DOHH2 (cell line): ENCODE data around the gene ANKS1B.

Experiments used
- H3F3A ChIP-seq: fragments of 200-600 bp; sonication (generic), shearing (Covaris generic); 2 replicates; pipeline ENCODE4 v1.6.0; 2016; ENCODE audit warnings: antibody characterized with exemption, mild to moderate bottlenecking; ENCODE audit not compliant: control insufficient read depth, insufficient read depth
- H3K27ac ChIP-seq: fragments of 200-600 bp; sonication (generic); 2 replicates; pipeline ENCODE4 v1.5.1; 2014; ENCODE audit warnings: low read depth, mild to moderate bottlenecking, low read length, moderate library complexity
- H3K27me3 ChIP-seq: fragments of 200-600 bp; sonication (generic); 2 replicates; pipeline ENCODE4 v1.6.1; 2014; ENCODE audit warnings: mild to moderate bottlenecking, low read length, mixed read lengths; ENCODE audit not compliant: control insufficient read depth
- H3K36me3 ChIP-seq: fragments of 200-600 bp; sonication (generic); 2 replicates; pipeline ENCODE4 v1.6.1; 2014; ENCODE audit warnings: mild to moderate bottlenecking, low read length, moderate library complexity, mixed read lengths; ENCODE audit not compliant: control insufficient read depth
- H3K4me1 ChIP-seq: fragments of 200-600 bp; sonication (generic); 2 replicates; pipeline ENCODE4 v1.6.1; 2014; ENCODE audit warnings: mild to moderate bottlenecking, low read length, mixed read lengths; ENCODE audit not compliant: control insufficient read depth
- H3K4me2 ChIP-seq: fragments of 200-600 bp; sonication (generic); 2 replicates; pipeline ENCODE4 v1.6.0; 2014; ENCODE audit warnings: mild to moderate bottlenecking, low read length, moderate library complexity
- H3K4me3 ChIP-seq: fragments of 200-600 bp; sonication (generic); 2 replicates; pipeline ENCODE4 v1.5.1; 2014; ENCODE audit warnings: mild to moderate bottlenecking, low read length, mixed read lengths
- H3K79me2 ChIP-seq: fragments of 200-600 bp; sonication (generic); 2 replicates; pipeline ENCODE4 v1.6.1; 2014; ENCODE audit warnings: mild to moderate bottlenecking, low read length, mixed read lengths; ENCODE audit not compliant: control insufficient read depth
- H3K9me2 ChIP-seq: fragments of 200-600 bp; sonication (generic); replicated peaks from 2 replicates; pipeline ENCODE4 v1.6.1; 2014; ENCODE audit warnings: mild to moderate bottlenecking, low read length, mixed read lengths; ENCODE audit not compliant: control insufficient read depth
- H3K9me3 ChIP-seq: fragments of 200-600 bp; sonication (generic); 2 replicates; pipeline ENCODE4 v1.6.1; 2014; ENCODE audit warnings: antibody characterized with exemption, low read length, mixed read lengths; ENCODE audit not compliant: control insufficient read depth, insufficient read depth
- H4K20me1 ChIP-seq: fragments of 200-600 bp; sonication (generic); 2 replicates; pipeline ENCODE4 v1.6.0; 2014; ENCODE audit warnings: low read depth, mild to moderate bottlenecking, antibody characterized with exemption, low read length, moderate library complexity; ENCODE audit not compliant: control insufficient read depth, insufficient read depth
- EZH2phosphoT487 ChIP-seq: fragments of 200-600 bp; sonication (generic); IDR thresholded peaks from 2 replicates; pipeline ENCODE4 v1.6.1; 2017; ENCODE audit warnings: borderline replicate concordance, mild to moderate bottlenecking, antibody characterized with exemption, low read length, moderate library complexity, mixed read lengths
- TF ChIP-seq, protein P1 (sequence below): fragments of 200-600 bp; sonication (generic); IDR thresholded peaks from one replicate; pipeline ENCODE4 v1.5.1; 2014; ENCODE audit warnings: antibody characterized with exemption, mild to moderate bottlenecking, low read depth, low read length; ENCODE audit not compliant: poor library complexity, severe bottlenecking

The ANKS1B gene

DNA sequence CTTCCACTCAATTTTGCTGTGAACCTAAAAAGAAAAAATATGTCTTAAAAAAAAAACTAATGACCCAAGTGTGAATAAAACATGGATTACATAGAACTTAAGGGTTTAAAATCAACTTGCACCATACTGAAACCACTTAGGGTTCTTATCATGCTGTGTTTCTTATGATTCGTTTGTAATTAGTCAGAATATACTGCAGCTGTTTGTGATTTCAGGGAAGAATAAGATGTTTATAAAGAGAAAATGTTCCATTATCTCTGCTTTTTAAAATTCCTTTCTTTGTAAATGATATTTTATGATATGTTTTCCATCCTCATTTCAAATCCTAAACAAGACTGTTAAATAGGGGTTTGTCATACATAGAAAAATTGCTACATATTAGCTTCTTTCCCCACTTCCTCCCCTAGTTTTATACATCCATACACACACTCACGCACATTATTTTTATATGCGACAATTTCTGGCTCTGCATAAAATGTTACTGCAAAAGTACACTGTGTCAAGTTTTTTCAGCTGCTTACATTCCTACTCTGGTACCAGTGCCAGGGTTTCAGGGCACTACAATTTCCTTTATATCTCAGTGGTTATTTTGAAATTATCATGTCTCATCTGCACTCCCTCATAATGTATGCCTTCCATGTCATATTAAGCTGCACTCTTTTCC lies 612.3 kb downstream of the ANKS1B start:
- Histone ChIP-seq H4K20me1 (no peaks in the 10 kb centered on the region), H3K4me1 (peaks cover 2% of the 10 kb centered on the region), H3K4me3 (no peak overlapping the region), H3K27me3 (no peaks in the 10 kb centered on the region), H3K4me2 (no peak overlapping the region), H3K9me3 (no peaks in the 10 kb centered on the region; the same call in 1 of the 2 replicates), H3K27ac (no peak overlapping the region), H3F3A (no peaks in the 10 kb centered on the region), H3K9me2 (no peaks in the 10 kb centered on the region), H3K36me3 (no peaks in the 10 kb centered on the region), H3K79me2 (no peaks in the 10 kb centered on the region)
- TF ChIP-seq EZH2phosphoT487 = no peak
- TF ChIP-seq, protein P1, sequence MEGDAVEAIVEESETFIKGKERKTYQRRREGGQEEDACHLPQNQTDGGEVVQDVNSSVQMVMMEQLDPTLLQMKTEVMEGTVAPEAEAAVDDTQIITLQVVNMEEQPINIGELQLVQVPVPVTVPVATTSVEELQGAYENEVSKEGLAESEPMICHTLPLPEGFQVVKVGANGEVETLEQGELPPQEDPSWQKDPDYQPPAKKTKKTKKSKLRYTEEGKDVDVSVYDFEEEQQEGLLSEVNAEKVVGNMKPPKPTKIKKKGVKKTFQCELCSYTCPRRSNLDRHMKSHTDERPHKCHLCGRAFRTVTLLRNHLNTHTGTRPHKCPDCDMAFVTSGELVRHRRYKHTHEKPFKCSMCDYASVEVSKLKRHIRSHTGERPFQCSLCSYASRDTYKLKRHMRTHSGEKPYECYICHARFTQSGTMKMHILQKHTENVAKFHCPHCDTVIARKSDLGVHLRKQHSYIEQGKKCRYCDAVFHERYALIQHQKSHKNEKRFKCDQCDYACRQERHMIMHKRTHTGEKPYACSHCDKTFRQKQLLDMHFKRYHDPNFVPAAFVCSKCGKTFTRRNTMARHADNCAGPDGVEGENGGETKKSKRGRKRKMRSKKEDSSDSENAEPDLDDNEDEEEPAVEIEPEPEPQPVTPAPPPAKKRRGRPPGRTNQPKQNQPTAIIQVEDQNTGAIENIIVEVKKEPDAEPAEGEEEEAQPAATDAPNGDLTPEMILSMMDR = no peak

DNA sequence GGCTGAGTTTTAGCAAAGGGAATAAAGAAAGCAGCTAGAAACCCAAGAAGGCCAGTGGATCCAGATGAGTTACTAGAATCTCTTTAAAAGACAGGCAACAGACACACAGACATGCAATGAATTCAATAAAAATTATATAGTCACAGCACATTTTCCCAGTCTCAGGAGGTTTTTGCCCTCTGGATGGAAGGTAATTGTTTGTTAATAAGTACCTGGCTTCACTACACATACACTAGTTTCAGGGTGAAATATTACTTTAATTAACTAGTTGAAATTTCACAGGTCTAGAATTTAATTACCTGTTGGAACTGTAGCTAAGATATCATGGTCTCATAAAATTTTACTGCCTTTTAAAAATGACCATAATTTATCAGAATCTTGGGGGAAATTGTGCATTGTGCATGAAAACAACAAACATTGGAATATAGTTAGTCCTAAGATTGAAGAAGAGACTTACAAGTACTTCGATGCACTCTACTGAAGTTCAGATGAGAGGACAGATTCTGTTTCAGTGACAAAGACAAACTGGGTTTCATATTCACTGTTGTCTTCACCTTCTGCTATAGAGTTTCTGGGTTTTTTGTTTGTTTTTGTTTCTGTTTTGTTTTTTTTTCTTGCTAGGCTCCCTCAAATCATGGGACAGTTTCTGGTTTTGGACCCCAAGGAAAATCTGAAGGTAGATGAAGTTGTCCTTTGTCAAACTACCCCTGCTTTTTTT lies 614.2 kb downstream of the ANKS1B start:
- Histone ChIP-seq H3K4me2 (no peak overlapping the region), H3K36me3 (no peaks in the 10 kb centered on the region), H3K27me3 (no peaks in the 10 kb centered on the region), H3K4me1 (peaks cover 9% of the 10 kb centered on the region), H3F3A (no peaks in the 10 kb centered on the region), H3K9me3 (peaks cover 7% of the 10 kb centered on the region), H4K20me1 (no peaks in the 10 kb centered on the region), H3K4me3 (no peak overlapping the region), H3K9me2 (no peaks in the 10 kb centered on the region), H3K27ac (no peak overlapping the region), H3K79me2 (no peaks in the 10 kb centered on the region)
- TF ChIP-seq, protein P1 = no peak
- TF ChIP-seq EZH2phosphoT487 = no peak

DNA sequence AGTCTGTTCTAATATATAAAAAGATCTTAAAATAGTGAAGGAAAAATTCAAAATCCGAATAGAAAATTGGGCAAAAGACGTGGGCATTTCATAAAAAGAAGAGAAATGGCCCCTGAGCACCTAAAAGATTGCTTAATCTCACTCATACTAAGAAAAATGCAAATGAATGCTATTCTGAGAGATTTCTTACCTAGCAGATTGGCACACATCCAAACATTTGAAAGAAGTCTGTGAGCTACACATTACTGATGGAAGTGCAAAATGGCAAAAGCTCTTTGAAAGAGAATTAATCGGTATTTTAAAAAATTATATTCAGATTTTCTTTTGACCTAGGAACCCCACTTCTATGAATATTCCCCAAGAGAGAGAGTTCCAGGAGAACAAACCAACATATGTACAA lies 617.6 kb downstream of the ANKS1B start:
- H3K36me3 ChIP-seq = no peaks in the 10 kb centered on the region
- H3K27ac ChIP-seq = no peak overlapping the region
- TF ChIP-seq, protein P1 = no peak
- TF ChIP-seq EZH2phosphoT487 = no peak
- H3K4me1 ChIP-seq = peaks cover 9% of the 10 kb centered on the region
- H3K4me3 ChIP-seq = no peak overlapping the region
- no peaks in the 10 kb centered on the region for H3K27me3 ChIP-seq
- peaks cover 19% of the 10 kb centered on the region for H3K9me3 ChIP-seq
- no peaks in the 10 kb centered on the region for H3K79me2 ChIP-seq
- no peaks in the 10 kb centered on the region for H3F3A ChIP-seq
- H4K20me1 ChIP-seq = no peaks in the 10 kb centered on the region
- no peaks in the 10 kb centered on the region for H3K9me2 ChIP-seq
- H3K4me2 ChIP-seq = no peak overlapping the region
